IPS-20b (cell line): ENCODE results near the gene MAPK11.

Experiments
- H3K27ac ChIP-seq: one replicate; pipeline ENCODE4 v1.5.1; 2013; ENCODE audit warnings: low read length
- H3K27me3 ChIP-seq: 2 replicates; pipeline ENCODE4 v1.6.1; 2013; ENCODE audit warnings: mild to moderate bottlenecking, low read length, inconsistent platforms; ENCODE audit not compliant: insufficient read depth
- H3K36me3 ChIP-seq: 2 replicates; pipeline ENCODE4 v1.6.1; 2013; ENCODE audit warnings: low read depth, mild to moderate bottlenecking, inconsistent platforms, low read length, moderate library complexity; ENCODE audit not compliant: insufficient read depth
- H3K4me1 ChIP-seq: 2 replicates; pipeline ENCODE4 v1.6.1; 2013; ENCODE audit warnings: mild to moderate bottlenecking, control low read depth, inconsistent platforms, low read length, moderate library complexity; ENCODE audit not compliant: insufficient read depth
- H3K4me3 ChIP-seq: 2 replicates; pipeline ENCODE4 v1.5.1; 2013; ENCODE audit warnings: mild to moderate bottlenecking, low read length, inconsistent platforms
- H3K9ac ChIP-seq: 2 replicates; pipeline ENCODE4 v1.6.1; 2013; ENCODE audit warnings: low read depth, mild to moderate bottlenecking, inconsistent platforms, low read length, moderate library complexity
- H3K9me3 ChIP-seq: 2 replicates; pipeline ENCODE4 v1.6.1; 2013; ENCODE audit warnings: mild to moderate bottlenecking, low read depth, low read length, inconsistent platforms; ENCODE audit not compliant: insufficient read depth

MAPK11 gene

DNA sequence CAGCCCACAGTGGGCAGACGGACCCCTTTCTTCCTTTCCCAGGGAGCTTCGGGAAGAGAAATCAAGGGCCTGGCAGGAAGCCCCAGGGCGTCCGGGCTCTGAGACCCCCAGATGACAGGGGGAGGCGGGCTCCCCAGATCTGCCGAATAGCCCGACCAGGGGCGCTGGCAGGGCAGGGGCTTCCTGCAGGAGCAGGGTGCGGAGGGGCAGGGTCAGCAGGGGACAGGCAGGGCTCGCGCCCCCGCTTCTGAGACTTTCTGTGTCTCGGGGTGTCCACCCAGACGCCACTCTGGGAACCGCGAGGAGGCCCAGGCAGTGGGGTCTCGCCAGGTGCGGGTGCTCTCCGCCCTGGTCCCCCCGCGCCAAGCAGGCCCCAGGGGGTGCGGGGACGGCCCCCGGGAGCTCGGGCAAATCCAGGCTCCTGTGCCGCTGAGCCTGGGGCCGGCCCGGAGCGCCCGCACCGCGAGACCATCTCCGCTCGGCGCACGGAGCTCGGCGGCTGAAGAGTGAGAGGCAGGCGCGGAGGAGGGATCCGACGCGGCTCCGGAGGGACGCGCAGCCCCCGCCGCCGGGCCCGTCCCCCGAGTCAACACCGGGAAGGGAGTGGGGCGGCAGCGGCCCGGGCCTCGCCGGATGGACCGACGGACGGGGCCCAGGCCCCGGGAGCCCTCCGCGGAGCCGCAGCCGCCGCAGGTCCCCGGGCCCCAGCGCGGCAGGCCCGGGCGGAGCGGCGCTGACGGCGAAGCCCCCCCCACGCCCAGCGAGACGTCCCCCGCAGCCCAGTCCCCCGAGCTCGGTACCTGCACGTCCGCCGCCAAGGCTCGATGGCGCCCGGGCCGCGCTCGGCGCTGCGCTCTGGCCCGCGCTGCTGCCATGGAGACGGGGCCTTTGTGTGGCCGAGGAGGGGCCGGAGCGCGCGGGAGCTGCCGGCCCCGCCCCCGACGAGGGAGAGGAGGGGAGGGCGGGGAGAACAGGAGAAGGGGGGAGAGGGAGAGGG is 36.9 kb upstream of the MAPK11 start, which contains the start of gene PLXNB2:
TSS of gene PLXNB2 (minus strand) at position 894 of the 997 bp plus-strand sequence. CDS start 17,062 bp downstream, outside the sequence.
- peaks cover 12% of the 10 kb centered on the region; the same call in 1 of the 2 replicates for H3K27me3 ChIP-seq
- H3K36me3 ChIP-seq = no peaks in the 10 kb centered on the region
- H3K27ac ChIP-seq = no peak within 1 kb of the TSS
- peak within 1 kb of the TSS; percentile 73 for H3K4me3 ChIP-seq
- H3K9me3 ChIP-seq = no peaks in the 10 kb centered on the region
- H3K9ac ChIP-seq = peak within 1 kb of the TSS; percentile 67
- H3K4me1 ChIP-seq = peaks cover 25% of the 10 kb centered on the region

DNA sequence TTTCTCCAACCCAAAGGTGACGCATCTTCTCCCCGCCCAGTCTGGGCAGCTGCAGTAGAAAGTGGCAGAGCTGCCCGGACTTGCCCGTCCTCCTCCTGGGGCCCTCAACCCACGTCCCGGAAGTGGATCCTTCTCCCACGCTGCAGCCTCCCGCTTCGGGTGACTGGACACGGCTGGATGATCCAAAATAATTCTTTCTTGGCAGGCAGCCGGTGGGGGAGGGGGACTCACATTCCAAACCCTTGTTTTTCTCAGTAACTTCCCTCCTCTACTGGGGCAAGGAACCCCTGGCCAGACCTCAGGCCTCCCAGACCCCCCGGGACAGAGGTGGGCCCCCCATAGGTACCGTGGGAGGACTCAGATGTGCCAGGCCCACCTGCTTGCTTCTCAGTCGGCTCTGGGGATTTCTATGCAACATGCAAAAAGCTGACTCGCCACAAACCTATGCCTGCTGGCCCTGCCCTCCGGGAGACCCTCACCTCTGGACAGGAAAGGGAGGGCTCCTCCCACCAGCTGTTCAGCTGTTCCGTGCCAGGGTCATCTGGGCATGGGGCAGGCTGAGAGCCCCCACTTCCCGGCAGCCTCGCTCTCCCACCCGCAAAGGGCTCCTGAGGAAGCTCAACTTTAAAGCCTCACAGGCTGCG is 35.9 kb upstream of the MAPK11 start:
- Histone ChIP-seq H3K9me3 (no peaks in the 10 kb centered on the region), H3K9ac (peak overlapping the region; percentile 64; the same call in 1 of the 2 replicates), H3K4me1 (peaks cover 25% of the 10 kb centered on the region), H3K27ac (no peak overlapping the region), H3K36me3 (no peaks in the 10 kb centered on the region), H3K27me3 (peaks cover 12% of the 10 kb centered on the region; the same call in 1 of the 2 replicates), H3K4me3 (peak overlapping the region; percentile 73)

DNA sequence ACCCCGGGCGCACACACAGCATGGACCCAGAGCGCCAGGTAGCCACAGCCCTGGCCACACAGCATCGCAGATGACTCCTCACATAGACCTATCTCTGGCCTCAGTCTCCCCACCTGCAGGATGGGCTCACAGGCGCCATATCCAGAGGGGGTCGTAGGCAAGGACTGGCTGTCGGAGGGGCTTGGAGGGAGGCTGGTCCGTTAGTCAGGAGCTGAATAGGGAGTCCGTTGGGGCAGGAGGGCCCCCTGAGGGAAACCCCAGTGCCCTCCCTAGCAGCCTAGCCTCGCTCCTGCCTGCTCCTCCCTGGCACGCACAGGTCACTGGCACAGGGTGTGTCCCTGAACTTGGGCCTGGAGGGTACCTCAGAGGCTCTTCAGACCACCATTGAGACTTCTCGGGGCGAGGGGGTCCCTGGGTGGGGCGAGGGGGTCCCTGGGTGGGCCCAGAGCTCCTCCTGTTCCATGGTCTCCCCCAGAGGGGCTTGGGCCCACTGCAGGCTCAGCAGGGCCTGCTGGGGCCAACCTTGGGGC is 35.3 kb upstream of the MAPK11 start:
- Histone ChIP-seq H3K4me1 (peaks cover 25% of the 10 kb centered on the region), H3K9ac (peak overlapping the region; percentile 64; the same call in 1 of the 2 replicates), H3K27ac (no peak overlapping the region), H3K27me3 (peaks cover 12% of the 10 kb centered on the region; the same call in 1 of the 2 replicates), H3K36me3 (no peaks in the 10 kb centered on the region), H3K4me3 (peak overlapping the region; percentile 73; the same call in 1 of the 2 replicates), H3K9me3 (no peaks in the 10 kb centered on the region)

DNA sequence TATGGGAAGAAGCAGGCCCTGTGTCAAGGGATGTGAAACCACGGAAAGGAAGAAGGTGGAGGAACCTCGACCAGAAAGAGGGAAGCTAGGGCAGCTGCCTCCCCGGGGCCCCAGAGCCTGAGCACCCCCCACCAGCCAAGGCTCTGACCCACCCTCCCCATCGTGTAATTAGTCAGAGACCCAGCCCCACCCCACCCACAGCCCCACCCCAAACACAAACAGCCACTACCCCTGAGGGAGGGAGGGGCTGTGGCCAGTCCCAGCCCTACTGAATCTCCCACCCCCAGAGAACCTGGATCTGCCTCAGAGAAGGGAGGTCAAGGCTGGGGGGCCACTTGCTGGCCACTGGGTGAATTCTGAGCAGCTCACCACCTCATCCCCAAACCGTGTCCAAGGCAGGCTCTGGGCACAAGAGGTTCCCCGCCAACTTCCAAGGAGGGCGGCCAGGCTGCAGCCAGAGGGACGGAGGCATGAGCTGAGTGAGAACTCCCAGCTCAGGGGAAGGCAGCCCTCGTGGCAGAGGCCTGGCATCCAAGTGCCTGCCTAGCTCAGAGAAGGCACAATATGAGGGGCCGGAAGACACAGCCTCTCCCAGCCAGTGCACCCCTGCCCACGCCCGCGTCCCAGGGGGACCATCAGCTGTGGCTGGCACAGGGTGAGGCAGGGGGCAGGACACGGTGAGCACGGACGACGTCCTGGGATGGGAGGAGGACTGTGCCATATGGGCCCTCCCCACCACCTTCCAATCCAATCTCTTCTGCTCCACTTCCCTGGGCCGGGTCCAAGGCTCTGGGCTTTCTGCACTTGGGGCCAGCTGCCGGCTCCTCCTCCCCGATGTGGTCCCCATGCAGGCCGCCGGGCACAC is 34.6 kb upstream of the MAPK11 start:
- H3K9me3 ChIP-seq = no peaks in the 10 kb centered on the region
- no peaks in the 10 kb centered on the region for H3K36me3 ChIP-seq
- no peak overlapping the region for H3K4me3 ChIP-seq
- peaks cover 25% of the 10 kb centered on the region for H3K4me1 ChIP-seq
- no peak overlapping the region for H3K9ac ChIP-seq
- H3K27me3 ChIP-seq = peaks cover 12% of the 10 kb centered on the region; the same call in 1 of the 2 replicates
- H3K27ac ChIP-seq = no peak overlapping the region

DNA sequence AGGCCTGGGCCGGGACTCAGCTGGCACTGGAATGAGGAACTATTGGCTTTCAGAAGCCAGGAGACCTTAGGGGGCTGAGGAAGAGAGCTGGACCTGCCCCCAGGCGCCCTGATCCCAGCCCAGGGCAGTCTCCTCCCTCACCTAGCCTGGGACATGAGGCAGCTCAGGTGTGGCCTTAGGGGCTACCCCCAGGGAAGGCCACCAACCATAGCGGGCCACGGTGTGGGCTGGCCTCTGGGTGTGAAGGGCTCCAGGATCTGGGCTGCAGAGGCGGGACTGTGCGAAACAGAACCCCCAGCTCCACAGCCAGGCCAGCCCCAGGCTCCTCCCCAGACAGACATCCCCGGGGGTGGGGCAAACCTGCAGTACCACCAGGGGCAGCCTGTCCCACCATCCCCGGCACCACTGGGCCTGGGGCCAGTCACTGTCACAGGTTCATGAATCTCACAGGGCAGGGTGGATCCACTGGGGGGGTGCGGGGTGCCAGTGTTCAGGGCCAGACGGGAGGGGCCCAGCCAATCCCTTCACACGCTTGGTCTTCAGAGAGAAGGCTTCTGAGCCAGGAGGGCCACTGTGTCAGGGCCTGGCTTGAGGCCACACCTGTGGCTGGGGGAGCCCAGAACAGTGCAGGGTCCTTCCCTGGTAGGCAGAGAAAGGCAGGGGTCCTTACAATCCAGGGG is 33.8 kb upstream of the MAPK11 start:
- no peak overlapping the region for H3K9ac ChIP-seq
- no peak overlapping the region for H3K4me3 ChIP-seq
- H3K4me1 ChIP-seq = peaks cover 24% of the 10 kb centered on the region
- H3K27me3 ChIP-seq = peaks cover 12% of the 10 kb centered on the region; the same call in 1 of the 2 replicates
- H3K27ac ChIP-seq = no peak overlapping the region
- H3K9me3 ChIP-seq = no peaks in the 10 kb centered on the region
- no peaks in the 10 kb centered on the region for H3K36me3 ChIP-seq

DNA sequence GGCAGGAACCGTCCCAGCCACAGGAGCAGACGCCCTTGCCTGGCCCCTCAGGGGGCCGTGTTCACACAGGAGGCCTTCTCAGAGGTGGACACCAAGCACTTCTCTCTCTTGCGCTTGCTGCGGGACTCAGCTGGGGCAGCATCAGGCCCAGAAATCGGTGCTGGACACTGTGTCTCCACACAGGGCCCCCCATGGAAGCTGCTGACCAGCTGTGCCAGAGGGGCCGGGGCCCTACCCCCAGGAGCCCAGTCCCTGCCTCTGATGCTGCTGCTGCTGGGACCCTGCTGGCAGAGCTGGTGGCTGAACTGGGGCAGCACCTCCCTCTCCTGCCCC is 33.3 kb upstream of the MAPK11 start:
- Histone ChIP-seq H3K4me1 (peaks cover 19% of the 10 kb centered on the region), H3K36me3 (no peaks in the 10 kb centered on the region), H3K9ac (no peak overlapping the region), H3K4me3 (no peak overlapping the region), H3K9me3 (no peaks in the 10 kb centered on the region), H3K27me3 (peaks cover 12% of the 10 kb centered on the region; the same call in 1 of the 2 replicates), H3K27ac (no peak overlapping the region)

DNA sequence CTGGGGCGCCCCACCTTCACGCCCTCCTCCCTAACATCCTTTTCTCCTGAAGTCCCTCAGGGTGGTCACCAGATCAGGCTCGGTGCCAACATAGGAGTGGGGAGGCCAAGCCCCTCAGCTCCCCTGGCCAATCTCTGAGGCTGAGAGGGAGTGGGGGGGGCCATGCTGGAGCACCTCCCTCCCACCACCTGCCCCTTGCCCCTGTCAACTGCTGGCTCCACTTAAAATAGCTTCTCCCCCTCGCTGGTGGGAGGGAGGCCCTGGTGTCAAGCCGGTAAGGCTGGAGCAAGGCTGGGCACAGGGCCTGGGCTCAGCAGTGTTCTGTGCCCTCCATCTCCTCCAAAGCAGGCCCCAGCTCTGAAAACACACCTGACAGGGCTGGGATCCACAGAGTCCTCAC is 32.4 kb upstream of the MAPK11 start:
- H3K4me3 ChIP-seq = no peak overlapping the region
- peaks cover 12% of the 10 kb centered on the region; the same call in 1 of the 2 replicates for H3K27me3 ChIP-seq
- no peaks in the 10 kb centered on the region for H3K36me3 ChIP-seq
- no peaks in the 10 kb centered on the region for H3K9me3 ChIP-seq
- peaks cover 15% of the 10 kb centered on the region for H3K4me1 ChIP-seq
- H3K27ac ChIP-seq = no peak overlapping the region
- H3K9ac ChIP-seq = no peak overlapping the region

DNA sequence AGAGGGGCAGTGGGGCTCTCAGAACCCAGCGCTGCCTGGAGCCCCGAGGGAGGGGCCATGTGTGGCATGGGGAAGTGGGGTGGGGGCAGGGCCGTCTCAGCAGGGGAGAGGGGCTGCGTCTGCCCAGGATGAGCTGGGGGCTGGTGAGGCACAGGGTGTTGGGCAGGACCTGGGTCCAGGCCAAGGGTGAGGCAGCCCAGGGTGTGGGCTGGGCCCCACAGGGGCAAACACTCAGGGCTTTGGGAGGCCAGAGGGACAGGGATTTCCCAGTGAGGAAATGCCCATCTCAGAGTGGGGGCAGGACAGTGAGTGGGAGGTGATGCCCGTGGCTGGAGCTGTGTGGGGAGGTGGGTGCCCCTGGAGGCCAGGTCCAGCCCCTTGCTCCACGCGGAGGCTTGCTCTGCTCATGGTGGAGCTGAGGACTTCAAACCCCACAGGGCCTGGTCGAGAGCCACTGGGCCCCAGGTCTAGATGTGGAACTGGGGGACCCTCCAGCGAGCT is 31.9 kb upstream of the MAPK11 start:
- H3K27ac ChIP-seq = no peak overlapping the region
- no peaks in the 10 kb centered on the region for H3K9me3 ChIP-seq
- H3K36me3 ChIP-seq = no peaks in the 10 kb centered on the region
- H3K4me1 ChIP-seq = peaks cover 15% of the 10 kb centered on the region
- H3K9ac ChIP-seq = no peak overlapping the region
- no peak overlapping the region for H3K4me3 ChIP-seq
- peaks cover 12% of the 10 kb centered on the region; the same call in 1 of the 2 replicates for H3K27me3 ChIP-seq

DNA sequence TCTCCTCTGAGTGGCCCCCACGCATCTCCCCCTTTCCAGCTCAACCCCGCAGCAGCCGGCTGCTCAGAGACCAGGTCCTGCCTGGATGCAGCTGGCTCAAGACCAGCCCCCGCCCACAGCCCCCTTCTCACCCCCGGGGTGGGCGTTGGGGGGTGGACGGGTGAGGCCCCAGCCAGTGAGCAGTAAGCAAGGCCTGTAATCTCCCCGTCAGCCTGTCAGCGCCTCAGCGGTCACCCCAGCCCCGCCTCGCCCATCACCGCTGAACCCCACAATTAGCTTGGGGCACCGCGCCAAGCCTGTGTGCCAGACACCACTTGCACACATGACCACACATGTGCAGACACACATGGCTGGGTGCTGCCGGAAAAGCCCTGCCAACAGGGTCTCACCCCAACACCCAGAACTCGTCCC is 31.4 kb upstream of the MAPK11 start:
- Histone ChIP-seq H3K4me1 (peaks cover 15% of the 10 kb centered on the region), H3K27me3 (peaks cover 8% of the 10 kb centered on the region; the same call in 1 of the 2 replicates), H3K36me3 (no peaks in the 10 kb centered on the region), H3K9ac (no peak overlapping the region), H3K27ac (no peak overlapping the region), H3K9me3 (no peaks in the 10 kb centered on the region), H3K4me3 (no peak overlapping the region)

DNA sequence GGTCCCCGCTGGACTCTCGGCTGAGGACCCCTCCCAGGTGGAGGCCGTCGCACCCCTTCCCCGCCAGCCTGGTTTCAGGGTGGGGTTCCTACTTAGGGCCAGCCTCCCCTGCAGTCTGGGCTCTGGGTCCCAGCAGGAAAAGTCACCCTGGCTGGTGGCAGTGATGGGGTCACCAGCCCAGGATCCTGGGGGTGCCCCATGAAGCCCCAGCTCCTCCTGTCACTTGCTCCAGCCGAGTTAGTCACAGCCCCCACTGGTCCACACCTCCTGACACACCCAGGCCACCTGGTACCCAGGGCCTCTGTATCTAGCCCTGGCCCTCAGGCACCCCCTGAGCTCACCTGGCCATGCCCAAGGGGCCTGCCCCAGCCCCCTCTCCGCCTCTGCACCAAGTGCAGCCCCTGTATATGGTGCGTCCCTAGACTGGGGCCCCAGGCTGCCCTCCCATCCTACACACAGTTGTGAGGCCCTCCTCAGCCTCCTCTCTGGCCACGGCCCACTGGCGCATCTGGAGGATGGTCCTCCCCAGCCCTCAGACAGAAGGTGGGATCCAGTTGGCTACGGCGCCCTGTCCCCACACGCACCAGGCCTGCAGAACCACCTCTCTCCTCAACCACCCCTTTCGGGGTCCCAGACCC is 30.6 kb upstream of the MAPK11 start:
- peaks cover 8% of the 10 kb centered on the region for H3K4me1 ChIP-seq
- no peaks in the 10 kb centered on the region for H3K9me3 ChIP-seq
- peaks cover under 1% of the 10 kb centered on the region; the same call in 1 of the 2 replicates for H3K27me3 ChIP-seq
- H3K9ac ChIP-seq = no peak overlapping the region
- H3K27ac ChIP-seq = no peak overlapping the region
- no peaks in the 10 kb centered on the region for H3K36me3 ChIP-seq
- no peak overlapping the region for H3K4me3 ChIP-seq
